Caki2 (cell line): ENCODE data around the gene UNC5A. TPM values are rescaled to one million over a fixed set of nuclear protein-coding genes. Genes with fewer than 3 reads are reported as not detected.

ENCODE experiments used
- DNase-seq: peaks from one replicate; pipeline ENCODE4 v3.0.0-alpha.2; 2015; ENCODE audit warnings: low read depth
- in situ Hi-C: cut with HindIII; loops from 2 replicates; pipeline ENCODE4 v1.10.0; 2016; ENCODE audit warnings: low sequenced_read_pairs, low pct_unique_long_range_greater_than_20kb, mixed read lengths
- total RNA-seq: library from RNA; depleted of rRNA; stranded (reverse); fragments of >200 nt; shearing (Covaris generic); gene quantifications from 2 replicates; pipeline ENCODE4 v1.2.3, GENCODE V29; 2014; ENCODE audit warnings: low replicate concordance

UNC5A gene
- total RNA-seq, 1 experiment from 2014 or later: 6.8 TPM

DNA sequence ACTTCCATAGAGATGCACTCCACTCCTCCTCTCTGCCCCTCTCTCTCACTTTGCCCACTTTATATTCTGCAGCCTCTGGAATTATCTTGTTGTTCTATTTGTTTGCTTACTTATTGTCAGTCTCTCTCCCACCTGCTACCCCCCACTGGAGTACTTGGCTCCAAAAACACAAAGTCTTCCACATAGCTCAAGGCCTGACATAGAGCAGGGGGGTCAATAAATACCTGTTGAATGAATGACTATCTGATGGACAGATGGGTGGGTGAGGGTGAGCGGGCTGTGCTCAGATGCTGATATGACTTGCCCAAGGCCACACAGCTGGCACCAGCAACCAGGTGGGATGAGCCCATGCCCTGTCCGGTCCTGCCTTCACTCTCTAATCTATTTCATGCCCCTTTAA lies 13.4 kb upstream of the UNC5A start:
- no peak for DNase-seq
- in situ Hi-C loops: no loop called here

DNA sequence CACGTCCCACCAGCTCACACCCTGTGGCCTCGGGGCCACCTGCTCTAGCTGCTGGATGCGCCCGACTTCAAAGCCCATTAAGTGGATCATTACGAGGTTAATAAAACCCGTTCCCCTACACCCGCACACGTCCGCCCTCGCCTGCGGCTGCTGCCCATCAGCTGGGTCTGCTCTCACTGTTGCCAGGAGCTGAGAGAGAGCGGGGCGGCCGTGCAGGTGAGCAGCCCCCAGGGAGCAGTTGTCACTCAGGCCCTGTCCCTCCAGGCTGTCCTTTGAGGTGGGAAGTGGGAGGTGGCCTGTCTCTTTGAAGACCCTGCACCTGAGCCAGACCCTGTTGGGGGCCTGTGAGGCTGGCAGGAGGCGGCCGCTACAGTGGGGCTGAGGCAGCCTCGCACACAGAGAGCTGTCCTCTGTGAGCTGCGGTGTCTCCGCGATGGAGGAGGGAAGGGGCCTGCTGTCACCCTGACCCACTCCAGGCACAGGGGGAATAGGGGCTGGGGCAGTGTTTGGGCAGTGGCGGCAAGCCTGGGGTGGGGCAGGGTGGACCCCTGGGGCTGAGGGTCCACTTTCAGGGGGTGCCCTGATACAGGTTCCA lies 12.8 kb upstream of the UNC5A start:
- in situ Hi-C loops: no loop called here
- no peak for DNase-seq

DNA sequence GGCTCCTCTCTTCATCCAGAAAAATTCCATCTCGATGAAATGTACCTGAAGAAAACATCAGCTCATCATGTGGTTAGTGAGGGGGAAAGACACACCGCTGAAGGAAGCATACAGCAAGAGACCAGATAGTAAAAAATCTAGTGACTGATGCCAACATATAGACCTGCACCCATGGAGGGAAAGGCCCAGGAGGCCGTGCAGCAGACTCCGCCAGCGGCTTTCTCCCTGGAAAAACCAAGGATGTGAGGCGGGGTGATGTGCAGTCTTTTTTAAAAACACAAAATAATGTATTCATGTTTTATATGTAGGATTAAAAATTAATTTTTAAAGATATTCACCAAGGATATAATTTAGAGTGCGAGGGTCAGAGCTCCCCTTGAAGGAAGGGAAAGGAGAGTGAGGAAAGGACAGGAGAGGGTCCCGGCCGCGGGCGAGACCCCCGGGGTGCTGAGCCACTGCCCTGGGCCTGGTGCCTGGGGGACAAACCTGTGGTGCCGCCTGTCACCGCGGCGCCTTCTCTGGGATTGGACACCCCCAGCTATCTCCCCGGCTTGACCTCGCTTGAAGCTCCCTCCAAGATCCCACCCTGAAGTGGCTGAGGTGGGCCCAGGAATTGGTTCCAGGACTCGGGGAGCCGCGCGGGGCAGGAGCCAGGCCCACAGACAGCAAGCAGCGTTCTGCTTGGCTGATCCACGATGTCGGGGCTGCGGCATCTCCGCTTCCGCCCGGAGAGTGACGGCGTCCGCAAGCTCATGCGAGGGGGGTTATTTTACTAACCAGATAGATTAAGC lies 12.1 kb upstream of the UNC5A start:
- in situ Hi-C loops: no loop called here
- no peak for DNase-seq

DNA sequence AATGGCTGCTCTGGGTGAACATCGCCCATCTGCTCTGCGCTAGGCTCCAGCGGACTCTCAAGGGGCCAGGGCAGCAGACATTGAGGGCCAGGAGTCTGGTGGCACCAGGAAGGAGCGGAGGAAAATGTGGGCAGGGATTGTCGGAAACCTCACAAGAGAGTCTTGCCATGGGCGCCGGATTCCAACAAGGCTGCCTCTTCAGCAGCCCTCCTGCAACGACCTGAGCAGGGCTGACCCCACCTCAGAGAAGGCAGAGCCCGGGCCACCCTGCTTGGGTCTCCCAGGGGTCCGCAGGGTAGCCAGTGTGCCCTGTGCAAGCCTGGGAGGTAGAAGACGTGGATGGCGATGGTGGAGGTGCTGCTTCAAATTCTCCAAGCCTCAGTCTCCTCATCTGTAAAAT lies 11.4 kb upstream of the UNC5A start:
- in situ Hi-C loops: no loop called here

DNA sequence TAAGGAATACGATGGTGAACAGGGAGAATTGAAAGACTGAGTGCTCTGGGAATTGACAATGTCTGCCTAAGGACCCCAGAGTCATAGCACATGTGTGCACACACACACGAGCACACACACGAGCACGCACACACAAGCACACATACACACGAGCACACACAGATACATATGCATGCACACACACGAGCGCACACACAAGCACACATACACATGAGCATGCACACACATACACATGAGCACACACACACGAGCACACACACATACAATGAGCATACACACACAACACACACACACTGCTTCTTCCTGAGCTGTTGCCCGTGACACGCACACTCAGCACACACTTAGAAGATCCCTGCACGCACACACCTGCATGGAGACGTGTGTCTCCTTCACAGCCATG lies 10.9 kb upstream of the UNC5A start:
- in situ Hi-C loops: no loop called here
- no peak for DNase-seq

More for the DNA sequence above, 11.4 kb upstream of the UNC5A start:
- no peak for DNase-seq

DNA sequence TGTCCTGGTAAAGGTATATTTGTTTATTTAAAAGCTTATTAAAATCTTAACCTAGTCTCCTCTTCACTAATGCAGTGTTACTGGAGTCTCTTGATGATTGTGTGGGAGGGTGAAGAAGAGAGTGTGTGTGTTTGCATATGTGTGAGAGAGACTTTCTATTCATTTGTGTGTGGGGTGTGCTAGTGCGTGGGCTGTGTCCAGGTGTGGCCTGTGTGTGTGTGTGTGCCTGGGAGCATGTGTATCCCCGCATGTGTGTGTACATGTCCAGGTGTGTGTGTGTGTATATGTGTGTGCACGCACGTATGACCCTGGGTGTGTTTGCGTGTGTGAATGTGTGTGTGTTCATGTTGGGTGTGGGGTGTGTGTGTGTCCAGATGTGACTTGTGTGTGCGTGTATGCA lies 10.3 kb upstream of the UNC5A start:
- in situ Hi-C loops: no loop called here
- no peak for DNase-seq

DNA sequence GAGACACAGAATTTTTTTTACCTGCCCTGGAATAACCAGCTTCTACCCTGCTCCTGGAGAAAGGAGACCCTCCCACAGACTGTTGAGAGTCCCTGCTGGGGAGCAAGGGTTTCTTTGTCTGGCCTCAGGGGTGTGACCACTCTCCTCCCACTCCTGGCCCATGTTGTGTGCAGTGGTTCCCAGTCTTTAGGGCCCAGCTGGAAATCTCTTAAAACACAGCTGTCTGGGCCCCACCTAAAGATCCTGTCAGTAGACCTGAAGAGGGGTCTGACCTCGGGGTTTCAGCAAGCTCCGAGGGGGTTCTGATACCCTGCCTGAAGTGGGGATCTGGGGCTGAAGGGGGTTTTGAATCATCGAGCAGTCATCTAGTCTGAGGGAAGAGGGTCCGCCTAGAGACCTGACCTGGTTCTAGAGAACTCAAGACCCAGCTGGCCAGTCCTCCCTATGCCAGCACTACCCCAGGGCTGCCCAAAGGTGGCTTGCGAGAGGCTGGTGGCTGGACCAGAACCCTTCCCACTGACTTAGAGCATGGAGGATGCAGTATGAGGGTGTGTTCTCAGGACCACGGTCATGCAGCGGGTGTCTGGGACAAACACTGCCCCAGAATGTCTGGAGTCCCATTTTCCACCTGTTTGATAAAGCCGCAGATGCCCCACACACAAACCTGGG lies 8.1 kb upstream of the UNC5A start:
- no peak for DNase-seq
- in situ Hi-C loops: no loop called here

DNA sequence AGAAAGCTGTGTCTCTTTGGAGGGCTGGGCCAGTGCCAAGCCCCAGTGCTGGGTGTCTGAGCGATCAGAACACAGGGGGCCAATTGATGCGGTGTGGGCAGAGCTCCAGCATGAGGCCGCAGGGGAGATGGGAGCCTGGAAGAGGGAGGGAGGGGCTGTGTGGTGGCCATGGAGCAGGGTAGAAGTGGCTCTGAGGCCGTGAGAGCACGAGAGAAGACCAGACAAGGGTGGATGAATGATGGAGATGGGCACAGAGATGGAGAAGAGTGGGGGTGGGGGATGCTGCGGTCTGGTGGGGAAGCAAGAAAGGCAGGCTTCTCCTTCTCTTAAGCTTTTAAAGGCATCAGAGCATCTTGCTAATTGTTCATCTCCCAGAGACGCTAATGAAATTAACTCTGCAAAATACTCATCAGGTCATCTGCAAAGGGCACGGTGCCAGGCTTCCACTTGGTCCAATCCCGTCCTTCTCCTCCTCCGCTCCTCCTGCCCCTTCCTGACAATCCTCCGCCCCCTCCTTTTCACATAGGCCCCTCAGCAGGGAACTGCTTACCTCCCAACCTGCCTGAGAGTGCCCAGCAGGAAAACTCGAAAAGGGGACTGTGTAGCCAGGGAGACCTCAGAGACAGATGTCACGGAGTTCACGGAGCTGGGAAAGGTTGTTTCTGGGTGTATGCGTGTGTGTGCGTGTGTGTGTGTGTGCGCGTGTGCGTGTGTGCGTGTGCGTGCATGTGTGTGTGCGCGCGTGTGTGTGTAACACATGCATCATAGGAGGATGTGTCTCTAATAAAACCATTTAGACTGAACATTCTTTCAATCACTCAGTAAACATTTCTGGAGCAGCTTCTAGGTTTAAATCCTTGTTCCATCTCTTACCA lies 7.1 kb upstream of the UNC5A start:
- in situ Hi-C loops: no loop called here
- DNase-seq: no peak

DNA sequence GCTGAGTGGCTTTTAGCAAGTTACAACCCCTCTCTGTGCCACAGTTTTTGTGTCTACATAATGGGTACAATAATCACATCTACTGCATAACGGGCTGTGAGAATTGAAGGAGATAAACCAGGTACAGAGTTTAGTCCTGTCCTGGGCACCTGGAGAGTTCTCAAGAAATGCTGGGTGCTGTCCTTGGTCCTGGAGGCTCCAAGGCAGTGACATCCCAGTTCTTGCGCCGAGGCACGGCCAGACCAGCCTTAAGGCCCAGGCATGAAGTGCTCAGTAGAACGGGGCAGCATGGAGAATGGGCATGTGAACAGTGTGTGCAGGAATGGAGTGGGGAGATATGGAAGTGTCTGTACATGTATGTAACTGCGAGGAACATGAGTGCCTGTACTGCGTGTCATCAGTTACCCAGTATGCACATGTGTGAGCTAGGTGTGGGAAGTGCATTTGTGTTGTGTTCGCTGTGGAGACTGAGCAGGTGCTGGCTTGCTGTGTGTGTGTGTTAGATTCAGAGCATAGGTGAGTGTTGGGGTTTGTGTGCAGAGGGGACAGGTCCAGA lies 6.3 kb upstream of the UNC5A start:
- DNase-seq: peak; percentile 42
- in situ Hi-C loops: no loop called here

DNA sequence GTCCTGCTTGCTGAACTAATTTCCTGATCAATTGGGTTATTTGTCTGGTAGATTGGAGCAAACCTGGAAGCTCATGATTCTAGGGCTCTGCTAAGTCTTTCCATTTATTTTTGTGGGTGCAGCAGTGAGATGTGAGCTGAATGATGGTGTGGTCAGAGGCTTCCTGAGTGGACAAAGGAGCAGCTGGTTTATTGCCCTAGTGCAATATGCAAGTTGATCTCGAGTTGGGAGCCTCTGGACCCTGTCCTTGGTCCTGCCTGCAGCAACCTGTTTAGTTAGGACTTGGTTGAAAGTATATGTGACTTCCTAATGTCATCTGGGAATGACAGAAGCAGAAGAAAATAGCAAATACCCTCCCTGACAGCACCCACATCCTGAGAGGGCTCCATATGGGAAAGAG lies 4.2 kb upstream of the UNC5A start:
- DNase-seq: peak; percentile 40
- in situ Hi-C loops: no loop called here

DNA sequence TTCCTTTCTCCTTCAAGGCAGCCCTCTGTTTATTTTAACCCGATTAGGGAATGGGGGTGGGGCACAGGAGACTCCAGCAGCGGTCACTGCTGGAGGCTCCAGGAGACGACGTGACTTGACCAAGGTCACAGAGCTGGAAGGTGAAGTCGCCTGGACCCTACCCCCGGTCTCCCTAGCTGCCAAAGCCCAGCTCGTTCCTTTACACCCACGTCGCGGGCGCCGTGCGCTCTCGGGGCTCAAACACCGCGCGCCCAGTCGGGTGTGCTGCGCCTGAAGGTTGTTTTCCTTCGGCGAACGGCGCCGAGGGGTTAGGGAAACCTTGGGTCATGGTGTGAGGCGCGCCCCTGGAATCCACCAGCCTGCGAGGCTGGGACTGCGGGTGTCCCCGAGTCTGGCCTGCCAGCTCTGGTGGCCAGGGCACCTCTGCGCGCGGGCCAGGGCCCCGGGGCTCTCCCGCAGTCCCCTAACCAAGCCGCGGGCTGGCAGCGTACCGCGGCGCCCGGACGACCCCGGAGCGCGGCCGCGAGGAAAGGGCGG lies 747 bp upstream of the UNC5A start:
- in situ Hi-C loops: no loop called here
- no peak for DNase-seq

DNA sequence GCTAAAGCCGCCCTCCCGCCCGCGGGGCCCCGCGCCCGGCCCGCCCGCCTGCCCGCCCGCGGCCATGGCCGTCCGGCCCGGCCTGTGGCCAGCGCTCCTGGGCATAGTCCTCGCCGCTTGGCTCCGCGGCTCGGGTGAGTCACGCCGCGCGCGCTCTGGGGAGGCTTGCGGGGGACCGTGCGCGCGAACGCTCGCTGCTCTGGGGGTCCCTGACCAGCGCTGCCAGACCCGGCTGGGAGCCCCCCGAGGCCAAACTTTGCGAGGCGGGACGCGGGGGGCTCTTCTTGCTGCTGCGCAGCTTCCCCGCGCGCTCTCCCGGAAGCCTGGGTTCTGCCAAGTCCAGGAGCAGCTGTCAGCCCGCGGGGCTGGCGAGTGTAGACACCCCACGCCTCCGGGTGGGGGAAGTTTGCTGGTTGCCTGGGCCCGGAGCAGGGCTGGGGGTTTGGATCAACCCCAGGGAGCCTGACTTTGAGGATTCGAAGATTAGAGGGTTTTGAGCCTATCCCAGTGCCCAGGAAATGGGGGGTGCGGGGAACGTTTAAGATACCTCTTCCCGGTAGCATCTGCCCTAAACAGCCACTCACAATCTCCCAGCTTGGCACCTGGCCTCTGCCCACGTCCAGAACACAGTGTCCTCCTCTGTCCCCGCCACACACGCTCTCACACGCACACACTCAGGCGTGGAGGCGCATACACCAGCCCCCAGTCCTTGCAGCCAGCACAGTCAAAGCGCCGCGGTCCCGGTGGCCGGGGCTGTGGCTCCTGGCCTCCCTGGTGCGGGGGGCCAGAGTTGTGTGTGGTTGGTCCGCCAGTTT lies 535 bp downstream of the UNC5A start:
- in situ Hi-C loops: no loop called here
- peak; percentile 39 for DNase-seq

DNA sequence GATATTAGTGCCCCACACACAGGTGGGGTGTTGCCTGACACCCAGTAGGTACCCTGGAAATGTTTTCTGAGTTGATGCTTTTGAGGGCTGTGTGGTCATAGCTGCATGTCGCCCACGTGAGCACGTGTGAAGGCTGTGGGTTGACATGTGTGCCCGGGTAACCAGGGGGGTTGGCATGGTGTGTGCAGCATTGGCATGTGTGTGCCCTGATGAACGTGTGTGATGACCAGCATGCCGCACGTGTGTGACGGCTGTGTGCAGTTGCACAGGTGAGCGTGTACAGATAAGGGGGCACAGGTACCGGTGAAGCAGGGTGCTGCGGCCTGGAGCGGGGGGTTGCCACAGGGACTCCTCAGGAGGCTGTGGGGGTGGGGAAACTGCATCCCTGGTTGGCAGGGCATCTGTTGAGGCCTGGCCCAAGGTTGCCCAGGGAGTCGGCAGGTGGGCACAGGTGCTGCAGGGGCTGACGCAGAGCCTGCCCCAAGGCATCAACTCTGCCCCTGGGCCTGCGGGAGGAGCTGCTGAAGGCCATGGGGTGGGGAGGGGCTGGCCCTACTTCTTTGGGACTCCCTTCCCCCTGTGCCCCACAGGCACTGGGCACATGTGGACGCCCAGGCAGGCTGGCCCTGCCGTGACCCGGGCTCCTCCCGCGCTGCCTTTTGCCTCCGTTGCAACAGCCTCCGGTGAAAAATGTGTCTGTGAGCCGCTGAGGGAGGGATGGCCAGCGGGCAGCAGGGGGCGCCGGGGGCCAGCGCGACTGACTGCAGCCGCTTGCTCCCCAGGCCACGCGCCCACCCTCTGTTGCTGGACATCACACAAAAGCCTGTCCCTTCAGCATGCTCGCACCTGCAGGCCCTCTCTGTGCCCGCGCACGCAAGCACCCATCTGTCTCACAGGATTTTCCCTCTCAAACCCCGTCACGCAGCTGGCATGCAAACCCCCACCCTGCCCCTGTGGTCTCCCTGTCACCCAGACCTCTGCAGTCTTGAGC lies 2.2 kb downstream of the UNC5A start:
- in situ Hi-C loops: no loop called here
- DNase-seq: peak; percentile 60

DNA sequence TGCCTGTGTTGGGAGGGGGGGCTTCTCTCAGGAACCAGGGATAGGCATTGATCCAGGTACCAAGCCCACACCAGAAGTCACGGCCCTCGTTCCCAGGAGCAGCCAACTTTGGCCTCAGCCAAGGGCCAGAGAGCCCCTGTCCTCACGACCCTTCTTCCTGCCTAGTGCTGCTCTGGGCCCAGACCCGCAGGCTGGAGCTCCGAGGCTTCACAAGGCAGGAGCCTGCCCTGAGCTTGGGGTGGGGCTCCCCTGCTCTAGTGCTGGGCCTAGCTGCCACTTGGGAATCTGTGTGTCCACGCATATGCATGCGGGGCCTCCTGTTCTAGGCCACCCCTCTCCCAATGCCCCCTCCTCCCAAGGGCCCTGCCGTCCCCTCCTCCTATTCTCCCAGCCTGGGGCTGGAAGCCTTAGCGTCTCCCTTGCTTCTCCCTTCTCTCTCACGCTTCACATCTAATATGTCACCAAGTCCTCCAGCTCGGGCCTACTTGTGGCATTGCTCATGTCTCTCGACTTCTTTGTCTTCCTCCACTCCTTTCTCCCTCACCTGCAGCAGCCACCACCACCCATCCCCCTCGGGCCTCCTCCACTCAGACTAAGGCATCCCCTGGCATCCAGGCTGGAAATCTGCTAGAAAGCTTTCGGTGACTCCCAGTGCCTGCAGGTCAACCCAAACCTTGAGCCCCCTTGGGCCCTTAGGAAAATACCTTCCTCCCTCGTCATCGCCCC lies 3.4 kb downstream of the UNC5A start:
- in situ Hi-C loops: no loop called here
- no peak for DNase-seq

DNA sequence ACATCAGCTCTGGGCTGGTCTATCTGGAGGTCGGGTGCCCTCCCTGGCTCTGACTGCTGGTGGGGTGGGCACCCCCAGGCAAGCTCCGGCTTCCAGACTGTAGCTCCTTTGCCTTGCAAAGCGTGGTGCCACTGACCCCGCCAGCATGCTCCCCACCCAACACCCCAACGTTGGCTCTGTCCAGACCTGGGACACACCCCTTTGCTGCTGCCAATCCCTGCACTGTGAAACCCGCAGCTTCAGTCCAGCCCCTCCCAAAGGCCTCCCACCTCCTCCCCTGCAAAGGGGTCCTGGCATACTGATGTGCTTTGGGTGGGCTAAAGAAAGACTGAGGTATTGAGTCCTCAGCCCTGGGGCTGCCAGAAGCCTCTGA lies 3.9 kb downstream of the UNC5A start:
- in situ Hi-C loops: no loop called here

More for the DNA sequence above, 3.9 kb downstream of the UNC5A start:
- no peak for DNase-seq
